ENCODE results near the gene CAMTA1.
"Not testable (repeated sequence)": the region's sequence is repeated elsewhere in the genome, so short reads cannot be mapped to it uniquely, and the experiment has no call there.

The CAMTA1 gene

DNA sequence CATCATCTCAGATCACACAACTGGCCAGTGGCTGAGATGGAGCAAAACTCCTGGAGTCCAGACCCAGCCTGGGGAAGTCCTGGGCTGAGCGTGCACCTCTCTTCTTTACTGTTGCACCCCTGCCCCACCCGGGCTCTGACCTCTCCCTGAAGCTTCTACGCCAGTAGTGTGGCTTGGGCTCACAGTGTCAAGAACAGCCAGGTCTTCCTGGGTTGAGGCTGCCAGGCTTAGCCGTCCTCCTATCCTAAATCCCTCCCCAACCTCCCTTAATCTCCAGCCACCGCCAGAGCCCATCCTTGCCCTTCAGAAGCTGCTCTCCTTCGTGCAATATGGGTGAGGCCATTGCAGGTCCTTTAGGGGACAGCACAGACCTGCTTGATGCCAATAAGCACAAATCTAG, 586.7 kb downstream of the CAMTA1 start:
- in situ Hi-C loops (cut with MboI; ENCODE audit: low sequenced_read_pairs) = no loop called here

GRCh38 chr1:7372477-7373120, 587.3 kb downstream of the CAMTA1 start:
- in situ Hi-C loops (cut with MboI; ENCODE audit: low sequenced_read_pairs) = no loop called here

GRCh38 chr1:7373251-7373650, 588.0 kb downstream of the CAMTA1 start:
- in situ Hi-C loops (cut with MboI; ENCODE audit: low sequenced_read_pairs) = no loop called here

GRCh38 chr1:7373876-7374562, 588.8 kb downstream of the CAMTA1 start:
- in situ Hi-C loops (cut with MboI; ENCODE audit: low sequenced_read_pairs) = no loop called here

- in situ Hi-C loops (cut with MboI; ENCODE audit: low sequenced_read_pairs) = no loop called here
Measured at GRCh38 chr1:7374563-7375160, 589.4 kb downstream of the CAMTA1 start.

DNA sequence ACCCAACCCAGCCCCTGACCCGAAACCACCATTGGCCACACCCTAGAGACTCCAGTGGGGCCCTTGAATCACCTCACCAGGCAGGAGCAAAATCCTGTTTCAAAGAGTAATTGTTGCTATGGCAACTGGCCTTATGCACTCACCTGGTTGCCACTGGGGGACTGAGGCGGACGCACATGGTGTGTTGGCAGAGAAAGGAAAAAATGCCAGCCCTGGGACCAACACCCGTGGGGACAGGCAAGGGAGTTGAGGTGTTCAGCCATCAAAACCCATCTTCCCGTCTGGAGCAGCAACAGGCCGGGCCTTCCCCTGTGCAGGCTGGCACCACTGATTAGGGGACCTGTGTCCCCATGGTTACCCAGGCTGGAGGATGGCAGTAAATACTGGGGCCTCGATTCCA, 590.1 kb downstream of the CAMTA1 start:
- in situ Hi-C loops (cut with MboI; ENCODE audit: low sequenced_read_pairs) = no loop called here

- in situ Hi-C loops (cut with MboI; ENCODE audit: low sequenced_read_pairs) = no loop called here
Measured at GRCh38 chr1:7375781-7376660, 590.8 kb downstream of the CAMTA1 start.

DNA sequence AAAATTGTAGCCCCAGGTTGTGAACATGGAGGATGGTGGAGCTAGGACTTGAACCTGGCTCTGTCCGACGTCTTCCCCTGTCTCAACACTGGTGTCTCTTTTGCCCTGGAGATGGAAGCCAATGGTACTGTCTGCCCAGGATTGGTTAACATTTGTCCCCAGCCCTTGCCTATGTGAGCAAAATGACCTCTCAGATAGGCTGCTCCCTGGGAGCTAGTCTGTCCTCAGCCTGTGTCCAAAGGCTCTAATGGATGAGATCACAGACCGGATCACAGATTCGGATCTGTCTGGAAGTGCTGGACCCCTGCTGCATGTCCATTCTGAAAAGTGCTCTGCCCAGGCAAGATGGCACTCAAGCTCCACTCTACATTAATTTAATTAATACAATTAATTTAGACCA, 591.4 kb downstream of the CAMTA1 start:
- in situ Hi-C loops (cut with MboI; ENCODE audit: low sequenced_read_pairs) = no loop called here

DNA sequence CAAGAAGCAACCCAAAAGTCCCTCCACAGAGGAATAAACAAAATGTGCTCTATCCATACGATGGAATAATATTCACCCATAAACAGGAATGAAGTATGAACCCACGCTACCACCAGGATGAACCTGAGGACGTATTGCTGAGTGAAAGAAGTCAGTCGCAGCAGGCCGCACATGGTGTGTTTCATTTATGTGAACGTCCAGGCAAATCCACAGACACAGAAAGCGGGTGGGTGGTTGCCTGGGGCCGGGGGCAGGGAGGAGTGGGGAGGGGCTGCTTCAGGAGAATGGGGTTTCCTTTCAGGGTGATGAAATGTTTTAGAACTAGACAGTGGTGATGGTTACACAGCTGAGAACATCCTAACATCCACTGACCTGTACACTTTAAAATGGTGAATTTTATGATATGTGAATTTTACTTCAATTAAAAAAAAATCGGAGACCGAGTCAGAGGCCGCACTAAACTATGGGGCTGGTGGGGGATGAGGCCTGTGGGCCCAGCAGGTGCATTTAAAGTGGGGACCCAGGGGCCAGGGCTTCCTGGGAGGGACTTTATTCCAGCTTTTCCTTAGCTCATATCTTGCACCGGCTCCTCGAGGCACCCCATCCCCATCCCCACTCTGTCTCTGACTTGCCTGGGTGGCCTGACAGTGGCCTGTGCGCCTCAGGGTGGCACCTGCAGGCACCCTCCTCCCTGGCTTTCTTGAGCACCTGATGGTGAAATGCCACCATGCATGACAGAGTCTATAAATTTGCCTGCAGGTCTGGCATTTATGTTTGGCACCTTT, 593.3 kb downstream of the CAMTA1 start:
- in situ Hi-C loops (cut with MboI; ENCODE audit: low sequenced_read_pairs) = no loop called here

- in situ Hi-C loops (cut with MboI; ENCODE audit: low sequenced_read_pairs) = no loop called here
Measured at GRCh38 chr1:7379441-7379971, 594.3 kb downstream of the CAMTA1 start.

GRCh38 chr1:7380068-7380467, 594.8 kb downstream of the CAMTA1 start:
- in situ Hi-C loops (cut with MboI; ENCODE audit: low sequenced_read_pairs) = not testable (repeated sequence)

- in situ Hi-C loops (cut with MboI; ENCODE audit: low sequenced_read_pairs) = no loop called here
Measured at GRCh38 chr1:7380712-7381111, 595.5 kb downstream of the CAMTA1 start.

DNA sequence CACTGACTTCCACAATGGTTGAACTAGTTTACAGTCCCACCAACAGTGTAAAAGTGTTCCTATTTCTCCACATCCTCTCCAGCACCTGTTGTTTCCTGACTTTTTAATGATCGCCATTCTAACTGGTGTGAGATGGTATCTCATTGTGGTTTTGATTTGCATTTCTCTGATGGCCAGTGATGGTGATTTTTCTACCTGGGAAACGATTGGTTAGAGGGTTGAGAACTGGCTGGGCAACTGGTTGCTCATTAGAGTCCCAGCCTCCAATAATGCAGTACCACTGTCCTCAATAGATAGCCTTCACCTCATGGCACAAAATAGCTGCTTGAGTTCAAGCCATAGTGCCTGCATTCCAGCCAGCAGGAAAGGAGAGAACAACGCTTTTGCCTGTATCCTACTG, 596.5 kb downstream of the CAMTA1 start:
- in situ Hi-C loops (cut with MboI; ENCODE audit: low sequenced_read_pairs) = not testable (repeated sequence)

- in situ Hi-C loops (cut with MboI; ENCODE audit: low sequenced_read_pairs) = no loop called here
Measured at GRCh38 chr1:7382971-7383370, 597.7 kb downstream of the CAMTA1 start.

- in situ Hi-C loops (cut with MboI; ENCODE audit: low sequenced_read_pairs) = no loop called here
Measured at GRCh38 chr1:7383671-7384520, 598.6 kb downstream of the CAMTA1 start.

DNA sequence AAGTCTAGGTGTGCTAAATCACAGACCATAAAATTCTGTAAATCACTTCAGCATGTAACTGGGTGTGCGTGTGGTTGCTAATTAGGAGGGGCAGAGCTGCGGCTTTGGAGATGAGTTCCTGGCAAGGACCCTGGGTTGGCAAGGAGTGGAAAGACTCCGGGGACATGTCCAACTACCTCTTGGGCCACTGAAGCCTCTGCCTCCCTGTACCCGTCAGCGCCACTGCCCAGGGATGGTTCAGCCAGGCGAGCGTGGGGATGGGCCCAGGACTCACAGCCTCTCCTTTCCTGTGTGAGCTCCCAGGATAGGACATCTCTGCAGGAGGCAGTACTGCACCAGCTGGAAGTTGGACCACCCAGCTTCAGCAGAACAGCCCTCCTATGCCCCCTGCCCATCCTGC, 599.4 kb downstream of the CAMTA1 start:
- in situ Hi-C loops (cut with MboI; ENCODE audit: low sequenced_read_pairs) = no loop called here

DNA sequence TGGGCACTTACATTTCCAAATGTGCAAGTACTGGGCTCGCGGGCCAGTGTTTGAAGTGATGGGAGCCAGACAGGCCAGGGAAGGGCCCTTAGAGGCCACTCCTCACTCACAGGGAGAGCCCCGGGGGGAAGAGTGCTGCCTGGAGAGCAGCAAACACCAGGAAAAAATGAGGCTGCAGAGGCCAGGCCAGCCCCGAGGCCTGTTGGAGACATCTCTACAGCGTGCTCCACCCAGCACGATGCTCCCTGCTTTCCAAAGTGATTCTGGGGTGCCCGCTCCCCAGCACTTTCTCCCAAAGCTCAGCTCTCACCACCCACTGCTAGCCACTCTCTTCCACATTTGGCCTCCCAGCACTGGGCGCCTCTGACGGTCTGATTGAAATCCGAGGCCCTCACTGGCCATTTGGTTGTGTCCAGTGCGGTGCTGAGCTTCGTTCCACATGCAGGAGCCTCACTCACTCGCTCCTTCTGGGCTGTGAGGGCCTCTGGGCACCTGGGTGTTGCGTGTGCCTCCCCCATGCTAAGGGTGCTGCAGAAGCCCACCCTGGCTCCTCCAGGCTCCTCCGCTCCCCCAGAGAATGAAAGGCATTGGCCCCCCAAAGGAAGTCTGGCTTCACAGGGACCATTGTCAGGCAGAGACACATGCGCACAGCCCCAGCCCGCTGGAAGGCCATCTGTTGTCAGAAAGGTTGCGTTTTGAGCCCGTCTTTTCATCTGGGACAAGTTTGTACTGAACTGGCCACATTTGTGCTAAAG, 600.4 kb downstream of the CAMTA1 start:
- in situ Hi-C loops (cut with MboI; ENCODE audit: low sequenced_read_pairs) = no loop called here

GRCh38 chr1:7386226-7387052, 601.2 kb downstream of the CAMTA1 start:
- in situ Hi-C loops (cut with MboI; ENCODE audit: low sequenced_read_pairs) = no loop called here
